HFFc6 (cell line): ENCODE measurements around the gene ZNF771. TPM values are rescaled to one million over a fixed set of nuclear protein-coding genes. Genes with fewer than 3 reads are reported as not detected.

Experiments used
- DNase-seq: peaks from one replicate; pipeline ENCODE4 v3.0.0-alpha.2; 2018
- H3K27ac Mint-ChIP-seq: 2 replicates; pipeline ENCODE4 v1.8.0; 2020; ENCODE audit warnings: mild to moderate bottlenecking, mixed read lengths
- H3K27me3 Mint-ChIP-seq: 2 replicates; pipeline ENCODE4 v1.8.0; 2021; ENCODE audit warnings: mild to moderate bottlenecking, moderate library complexity, mixed read lengths; ENCODE audit not compliant: insufficient read depth
- H3K36me3 Mint-ChIP-seq: 2 replicates; pipeline ENCODE4 v1.8.0; 2021; ENCODE audit warnings: low read depth, mixed read lengths
- H3K4me1 Mint-ChIP-seq: 2 replicates; pipeline ENCODE4 v1.8.0; 2020; ENCODE audit warnings: low read depth, mixed read lengths
- H3K4me3 Mint-ChIP-seq: 2 replicates; pipeline ENCODE4 v1.8.0; 2020; ENCODE audit warnings: mild to moderate bottlenecking, moderate library complexity, mixed read lengths
- H3K9me3 Mint-ChIP-seq: 2 replicates; pipeline ENCODE4 v1.8.0; 2020; ENCODE audit warnings: mild to moderate bottlenecking, mixed read lengths
- CTCF ChIP-seq: fragments of 200-600 bp; sonication (generic); IDR thresholded peaks from 2 replicates; pipeline ENCODE4 v1.5.0; 2021; ENCODE audit warnings: antibody characterized with exemption, mild to moderate bottlenecking
- total RNA-seq, 6 experiments: library from RNA; stranded (reverse); fragmentation: NEBNext Ultra II Directional; extraction: Animal tissue kit (Norgen Biotek cat#: 25700); gene quantifications; 2 replicates in 1 of 6; 3 replicates in 5 of 6; pipeline ENCODE4 v1.2.3, GENCODE V29; 2021

The ZNF771 gene
- total RNA-seq, 6 experiments from 2014 or later = 15.8 to 19.1 (median 16.8) TPM

DNA sequence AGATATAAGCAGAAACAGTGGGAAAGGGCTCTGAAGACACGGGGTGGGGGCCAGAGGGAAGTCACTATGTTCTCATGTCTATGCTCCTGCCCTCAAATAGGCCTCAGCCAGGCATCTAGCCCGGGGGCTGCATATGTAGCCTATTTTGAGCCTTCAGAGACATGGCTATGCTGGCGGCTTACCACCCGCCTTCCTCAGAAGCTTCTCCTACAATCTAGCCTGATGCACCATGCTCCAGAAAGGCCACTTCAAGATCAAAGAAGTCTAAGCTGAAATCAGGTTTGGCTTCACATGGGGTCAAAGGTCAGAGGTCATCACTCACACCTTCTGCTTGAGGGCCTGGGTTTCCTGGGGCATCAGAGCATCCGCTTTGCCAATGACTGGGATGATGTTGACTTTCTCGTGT is 26.6 kb upstream of the ZNF771 start:
- Mint-ChIP-seq H3K36me3 (peaks cover 5% of the 10 kb centered on the region), H3K27ac (no peak overlapping the region), H3K27me3 (no peaks in the 10 kb centered on the region; the same call in 1 of the 2 replicates), H3K4me3 (no peak overlapping the region), H3K9me3 (no peaks in the 10 kb centered on the region), H3K4me1 (peaks cover 24% of the 10 kb centered on the region)
- DNase-seq = no peak
- no peak for TF ChIP-seq CTCF

DNA sequence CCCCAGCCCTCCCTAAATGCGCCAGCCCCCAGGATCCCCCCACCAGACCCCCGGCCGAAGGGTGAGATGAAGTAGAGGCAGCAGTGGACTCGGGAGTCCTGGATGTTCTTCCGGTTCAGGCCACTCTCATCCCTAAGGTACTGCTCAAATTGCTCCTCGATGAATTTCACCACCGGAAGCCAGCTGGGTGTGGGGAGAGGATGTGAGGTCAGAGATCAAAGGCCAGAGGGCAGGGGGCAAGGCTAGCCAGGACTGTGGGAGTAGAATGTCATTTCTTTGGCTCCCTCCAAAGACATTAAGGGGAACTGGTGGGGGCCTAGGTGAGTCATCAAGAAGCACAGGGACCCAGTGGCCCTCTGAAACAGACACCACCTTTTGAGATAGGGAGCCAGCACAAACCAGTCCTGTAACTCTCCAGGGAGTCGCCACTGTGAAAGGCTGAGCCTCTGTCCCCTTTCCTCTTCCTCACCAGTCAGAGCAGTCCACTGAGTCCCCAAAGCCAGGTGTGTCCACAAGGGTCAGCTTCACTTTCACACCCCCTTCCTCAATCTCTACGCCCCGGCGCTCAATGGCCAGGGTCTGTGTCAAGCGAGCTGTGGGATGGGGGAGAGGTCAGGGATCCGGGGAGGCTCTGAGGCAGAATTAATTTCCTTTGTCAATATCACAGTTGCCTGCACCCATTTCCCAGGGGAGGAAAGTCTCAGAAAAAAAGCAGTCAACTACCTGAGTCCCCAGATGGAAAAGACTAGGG is 25.9 kb upstream of the ZNF771 start:
- Mint-ChIP-seq H3K4me1 (peaks cover 24% of the 10 kb centered on the region), H3K27ac (no peak overlapping the region), H3K36me3 (peaks cover 5% of the 10 kb centered on the region), H3K27me3 (no peaks in the 10 kb centered on the region; the same call in 1 of the 2 replicates), H3K9me3 (no peaks in the 10 kb centered on the region), H3K4me3 (no peak overlapping the region)
- no peak for DNase-seq
- TF ChIP-seq CTCF = no peak

DNA sequence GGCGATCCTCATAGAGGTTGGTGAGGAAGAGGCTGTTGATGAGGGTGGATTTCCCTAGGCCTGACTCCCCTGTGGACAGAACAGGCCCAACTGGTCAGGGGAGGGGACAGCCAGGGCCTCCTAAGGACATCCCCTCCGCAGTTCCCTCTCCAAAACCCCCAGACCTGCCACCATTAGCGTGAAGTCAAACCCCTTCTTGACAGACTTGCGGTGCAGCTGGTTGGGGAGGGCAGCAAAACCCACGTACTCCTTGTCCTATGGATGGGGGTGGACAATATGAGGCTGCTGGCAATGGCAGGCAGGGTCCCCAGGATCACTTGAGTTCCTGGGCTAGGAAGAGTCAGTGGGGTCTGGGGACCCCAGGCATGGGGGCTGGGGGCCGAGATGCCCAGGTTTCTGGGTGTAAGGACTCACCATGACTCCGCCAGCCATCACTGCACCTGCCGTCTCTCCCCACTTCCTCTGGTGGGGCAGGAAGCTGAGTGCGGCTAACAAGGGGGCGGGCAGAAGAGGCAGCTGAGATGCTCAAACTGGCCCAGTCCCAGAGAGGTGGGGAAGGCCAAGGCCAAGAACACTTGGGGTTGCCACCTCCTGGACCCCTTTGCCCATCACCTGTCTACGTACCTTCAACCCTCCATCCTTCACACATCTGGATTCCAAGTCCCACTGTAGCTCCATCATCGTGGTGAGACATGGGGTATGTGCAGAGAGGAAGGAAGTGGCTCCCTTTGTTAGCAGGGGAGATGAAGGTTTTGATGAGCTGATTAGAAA is 25.1 kb upstream of the ZNF771 start, which contains the start of gene SEPTIN1:
SEPTIN1 (minus strand) TSS at position 451 of the 771 bp plus-strand sequence; CDS start at position 432, 19 bp downstream.
- Mint-ChIP-seq H3K9me3 (no peaks in the 10 kb centered on the region), H3K36me3 (peaks cover 5% of the 10 kb centered on the region), H3K4me3 (no peak within 1 kb of the TSS), H3K4me1 (peaks cover 20% of the 10 kb centered on the region), H3K27ac (no peak within 1 kb of the TSS), H3K27me3 (no peaks in the 10 kb centered on the region; the same call in 1 of the 2 replicates)
- no peak for TF ChIP-seq CTCF
- no peak for DNase-seq

- Mint-ChIP-seq H3K4me3 (no peak overlapping the region; the same call in 1 of the 2 replicates), H3K4me1 (peaks cover 12% of the 10 kb centered on the region), H3K36me3 (peaks cover 5% of the 10 kb centered on the region), H3K27me3 (no peaks in the 10 kb centered on the region), H3K27ac (no peak overlapping the region), H3K9me3 (no peaks in the 10 kb centered on the region)
- DNase-seq = no peak
- no peak for TF ChIP-seq CTCF
Observed at GRCh38 chr16:30383521-30383920, 23.9 kb upstream of the ZNF771 start.

DNA sequence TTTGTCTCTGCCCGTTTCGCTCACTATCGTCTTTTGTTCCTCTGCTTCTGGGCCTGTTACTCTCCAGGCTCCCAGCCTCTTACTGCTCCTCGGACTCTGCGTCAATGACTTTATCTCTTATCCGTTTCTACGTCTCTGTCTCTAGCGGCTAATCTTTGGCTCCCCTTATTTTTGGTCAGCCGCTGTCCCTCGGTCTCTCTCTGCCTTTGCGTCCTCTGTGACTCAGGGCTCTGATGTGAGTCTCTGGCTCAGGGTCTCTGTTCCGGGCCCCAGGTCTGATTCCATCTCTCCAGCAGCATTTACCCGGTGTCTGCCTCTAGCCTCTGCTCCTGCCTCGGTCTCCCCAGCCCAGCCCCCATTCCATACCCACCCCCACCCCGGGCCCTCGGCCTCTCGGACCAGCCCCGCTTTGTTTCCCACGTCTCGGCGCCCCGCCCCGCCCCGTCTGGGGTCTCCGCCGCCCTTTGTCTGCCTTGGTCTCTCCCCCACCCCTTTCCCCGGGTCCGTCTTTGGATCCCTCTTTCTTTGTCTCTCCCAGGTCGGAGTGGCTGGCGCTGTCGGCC is 12.7 kb upstream of the ZNF771 start:
- Mint-ChIP-seq H3K27me3 (no peaks in the 10 kb centered on the region; the same call in 1 of the 2 replicates), H3K4me1 (peaks cover 32% of the 10 kb centered on the region), H3K9me3 (no peaks in the 10 kb centered on the region), H3K36me3 (no peaks in the 10 kb centered on the region), H3K27ac (peak overlapping the region; percentile 91), H3K4me3 (peak overlapping the region; percentile 91)
- no peak for TF ChIP-seq CTCF
- no peak for DNase-seq
